ENCODE results near the gene CPNE2. TPM values are rescaled to one million over a fixed set of nuclear protein-coding genes. Genes with fewer than 3 reads are reported as not detected.

CPNE2 gene
- total RNA-seq, 1 donor from 2014 or later: 13.7 TPM

- H3K9me3 ChIP-seq (replicated peaks): no peaks in the 10 kb centered on the region
Observed at GRCh38 chr16:57064995-57065394, 27.4 kb upstream of the CPNE2 start.

GRCh38 chr16:57066625-57067024, 25.8 kb upstream of the CPNE2 start:
- Histone ChIP-seq H3K4me1 (peaks cover 9% of the 10 kb centered on the region), H3K27me3 (ENCODE audit: low read depth) (no peaks in the 10 kb centered on the region), H3K27ac (replicated peaks) (no peak overlapping the region), H3K36me3 (peaks cover 6% of the 10 kb centered on the region), H3K4me3 (no peak overlapping the region), H3K9me3 (replicated peaks) (no peaks in the 10 kb centered on the region)
- TF ChIP-seq, protein P1, sequence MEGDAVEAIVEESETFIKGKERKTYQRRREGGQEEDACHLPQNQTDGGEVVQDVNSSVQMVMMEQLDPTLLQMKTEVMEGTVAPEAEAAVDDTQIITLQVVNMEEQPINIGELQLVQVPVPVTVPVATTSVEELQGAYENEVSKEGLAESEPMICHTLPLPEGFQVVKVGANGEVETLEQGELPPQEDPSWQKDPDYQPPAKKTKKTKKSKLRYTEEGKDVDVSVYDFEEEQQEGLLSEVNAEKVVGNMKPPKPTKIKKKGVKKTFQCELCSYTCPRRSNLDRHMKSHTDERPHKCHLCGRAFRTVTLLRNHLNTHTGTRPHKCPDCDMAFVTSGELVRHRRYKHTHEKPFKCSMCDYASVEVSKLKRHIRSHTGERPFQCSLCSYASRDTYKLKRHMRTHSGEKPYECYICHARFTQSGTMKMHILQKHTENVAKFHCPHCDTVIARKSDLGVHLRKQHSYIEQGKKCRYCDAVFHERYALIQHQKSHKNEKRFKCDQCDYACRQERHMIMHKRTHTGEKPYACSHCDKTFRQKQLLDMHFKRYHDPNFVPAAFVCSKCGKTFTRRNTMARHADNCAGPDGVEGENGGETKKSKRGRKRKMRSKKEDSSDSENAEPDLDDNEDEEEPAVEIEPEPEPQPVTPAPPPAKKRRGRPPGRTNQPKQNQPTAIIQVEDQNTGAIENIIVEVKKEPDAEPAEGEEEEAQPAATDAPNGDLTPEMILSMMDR (IDR thresholded peaks at IDR 0.05; ENCODE audit: borderline replicate concordance): no peak
- intact Hi-C loops (cut with micrococcal nuclease): no loop called here
- no peak for DNase-seq

More at GRCh38 chr16:57064995-57065394, 27.4 kb upstream of the CPNE2 start:
- no peak overlapping the region for H3K4me3 ChIP-seq
- H3K4me1 ChIP-seq: peaks cover 21% of the 10 kb centered on the region
- no peak for DNase-seq
- H3K36me3 ChIP-seq: peaks cover 6% of the 10 kb centered on the region
- H3K27me3 ChIP-seq (ENCODE audit: low read depth): no peaks in the 10 kb centered on the region
- intact Hi-C loops (cut with micrococcal nuclease): no loop called here
- no peak overlapping the region for H3K27ac ChIP-seq (replicated peaks)
- TF ChIP-seq, protein P1 (IDR thresholded peaks at IDR 0.05; ENCODE audit: borderline replicate concordance): no peak

DNA sequence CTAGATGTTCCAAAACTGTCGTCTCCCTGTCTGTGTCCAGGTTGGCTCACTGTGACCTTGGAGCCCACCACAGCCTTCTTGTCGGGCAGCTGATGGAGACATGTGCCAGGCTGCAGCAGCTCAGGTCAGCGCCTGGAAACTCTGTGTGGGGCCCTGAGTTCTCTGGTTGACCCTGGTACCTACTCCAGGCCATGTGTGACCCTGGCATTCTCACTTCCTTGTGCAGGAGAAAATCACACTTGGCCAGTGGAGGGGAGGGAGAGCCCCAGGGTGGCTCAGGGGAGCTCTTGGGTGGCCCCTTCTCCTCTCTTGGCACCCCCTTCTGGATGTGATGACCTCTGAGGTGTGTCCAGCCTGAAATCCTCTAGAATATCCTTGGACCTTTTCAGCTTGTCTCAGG, 25.0 kb upstream of the CPNE2 start:
- intact Hi-C loops (cut with micrococcal nuclease): no loop called here
- peaks cover 1% of the 10 kb centered on the region for H3K4me1 ChIP-seq
- no peak overlapping the region for H3K4me3 ChIP-seq
- no peak for DNase-seq
- no peaks in the 10 kb centered on the region for H3K27me3 ChIP-seq (ENCODE audit: low read depth)
- no peaks in the 10 kb centered on the region for H3K9me3 ChIP-seq (replicated peaks)
- TF ChIP-seq, protein P1 (IDR thresholded peaks at IDR 0.05; ENCODE audit: borderline replicate concordance): no peak
- H3K27ac ChIP-seq (replicated peaks): no peak overlapping the region
- H3K36me3 ChIP-seq: peaks cover 6% of the 10 kb centered on the region

DNA sequence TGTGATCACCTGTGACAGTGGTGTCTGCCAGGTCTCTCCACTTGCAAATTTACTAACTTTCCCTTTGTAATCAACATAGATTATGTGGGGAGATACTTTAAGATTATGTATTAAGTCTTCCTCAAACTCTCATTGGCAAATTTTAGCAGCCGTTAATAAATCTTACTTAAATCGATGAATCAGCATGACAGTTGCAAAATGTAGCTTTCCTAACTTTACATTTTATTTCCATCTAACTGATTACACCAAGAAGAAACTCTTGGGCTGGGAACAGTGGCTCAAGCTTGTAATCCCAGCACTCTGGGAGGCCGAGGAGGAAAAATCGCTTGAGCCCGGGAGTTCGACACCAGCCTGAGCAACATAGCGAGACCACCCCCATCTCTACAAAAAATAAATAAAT, 23.3 kb upstream of the CPNE2 start:
- H3K27me3 ChIP-seq (ENCODE audit: low read depth): no peaks in the 10 kb centered on the region
- no peak overlapping the region for H3K4me3 ChIP-seq
- TF ChIP-seq, protein P1 (IDR thresholded peaks at IDR 0.05; ENCODE audit: borderline replicate concordance): no peak
- intact Hi-C loops (cut with micrococcal nuclease): no loop called here
- no peak for DNase-seq
- H3K9me3 ChIP-seq (replicated peaks): no peaks in the 10 kb centered on the region
- H3K4me1 ChIP-seq: peaks cover 2% of the 10 kb centered on the region
- H3K27ac ChIP-seq (replicated peaks): no peak overlapping the region
- H3K36me3 ChIP-seq: peaks cover 6% of the 10 kb centered on the region

- DNase-seq: no peak
- intact Hi-C loops (cut with micrococcal nuclease): no loop called here
- TF ChIP-seq, protein P1 (IDR thresholded peaks at IDR 0.05; ENCODE audit: borderline replicate concordance): no peak
- no peak overlapping the region for H3K4me3 ChIP-seq
- H3K4me1 ChIP-seq: peaks cover 2% of the 10 kb centered on the region
- no peaks in the 10 kb centered on the region for H3K27me3 ChIP-seq (ENCODE audit: low read depth)
- H3K27ac ChIP-seq (replicated peaks): no peak overlapping the region
- peaks cover 6% of the 10 kb centered on the region for H3K36me3 ChIP-seq
- no peaks in the 10 kb centered on the region for H3K9me3 ChIP-seq (replicated peaks)
Observed at GRCh38 chr16:57069635-57070370, 22.6 kb upstream of the CPNE2 start.
